GM18909 (cell line): ENCODE results near the gene BACE2.
"Not testable (repeated sequence)": the region's sequence is repeated elsewhere in the genome, so short reads cannot be mapped to it uniquely, and the experiment has no call there.

Experiments
- ATAC-seq: cut with Tn5 transposase; IDR thresholded peaks from one replicate; pipeline ENCODE4 v1.9.1; 2021; ENCODE audit warnings: mild to moderate bottlenecking; ENCODE audit not compliant: unreplicated experiment, poor library complexity

BACE2 gene

DNA sequence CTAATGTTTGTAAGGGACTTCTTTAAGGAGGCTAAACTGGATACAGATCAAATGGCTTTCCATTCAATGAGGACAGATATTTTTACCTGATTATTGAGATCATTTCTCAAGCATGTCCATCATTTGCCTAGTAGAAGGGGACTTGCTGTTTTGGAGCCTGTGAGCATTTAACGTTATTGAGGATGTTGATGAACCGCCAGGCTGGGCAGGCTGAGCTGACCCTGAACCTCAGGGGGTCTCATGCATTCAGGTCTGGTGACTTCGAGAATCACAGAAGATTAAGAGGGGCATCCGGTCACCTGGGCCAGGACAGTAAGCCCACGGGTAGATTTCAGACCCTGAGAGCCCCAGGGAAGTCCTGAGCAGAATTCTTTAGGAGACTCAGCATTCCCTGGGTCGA, 63.1 kb downstream of the BACE2 start:
- ATAC-seq: no peak

DNA sequence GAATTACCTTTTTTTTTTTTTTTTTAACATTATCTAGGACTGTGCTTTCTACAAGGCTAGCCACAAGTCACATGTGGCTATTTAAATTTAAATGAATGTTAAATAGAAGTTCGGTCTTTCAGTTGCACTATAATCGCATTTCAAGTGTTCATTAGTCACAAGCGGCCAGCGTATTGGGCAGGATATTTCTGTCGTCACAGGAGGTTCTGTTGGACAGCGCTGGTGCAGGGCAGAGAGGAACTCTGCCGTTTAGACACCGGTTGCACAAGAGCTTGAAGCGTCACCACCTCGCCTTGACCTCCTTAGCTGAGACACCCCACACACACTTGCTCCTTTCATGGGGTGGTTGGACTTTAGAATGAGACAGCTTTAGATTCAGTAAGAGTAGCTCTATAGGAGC, 64.1 kb downstream of the BACE2 start:
- no peak for ATAC-seq

DNA sequence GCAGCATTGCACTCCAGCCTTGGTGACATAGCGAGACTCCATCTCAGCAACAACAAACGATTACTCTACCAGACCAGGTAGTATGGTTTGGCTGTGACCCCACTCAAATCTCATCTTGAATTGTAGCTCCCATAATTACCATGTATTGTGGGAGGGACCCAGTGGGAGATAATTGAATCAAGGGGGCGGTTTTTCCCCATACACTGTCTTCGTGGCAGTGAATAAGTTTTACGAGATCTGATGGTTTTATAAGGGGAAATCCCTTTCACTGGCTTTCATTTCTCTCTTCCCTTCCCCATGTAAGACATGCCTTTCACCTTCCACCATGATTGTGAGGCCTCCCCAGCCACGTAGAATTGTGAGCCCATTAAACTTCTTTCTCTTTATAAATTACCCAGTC, 66.0 kb downstream of the BACE2 start:
- ATAC-seq: no peak

DNA sequence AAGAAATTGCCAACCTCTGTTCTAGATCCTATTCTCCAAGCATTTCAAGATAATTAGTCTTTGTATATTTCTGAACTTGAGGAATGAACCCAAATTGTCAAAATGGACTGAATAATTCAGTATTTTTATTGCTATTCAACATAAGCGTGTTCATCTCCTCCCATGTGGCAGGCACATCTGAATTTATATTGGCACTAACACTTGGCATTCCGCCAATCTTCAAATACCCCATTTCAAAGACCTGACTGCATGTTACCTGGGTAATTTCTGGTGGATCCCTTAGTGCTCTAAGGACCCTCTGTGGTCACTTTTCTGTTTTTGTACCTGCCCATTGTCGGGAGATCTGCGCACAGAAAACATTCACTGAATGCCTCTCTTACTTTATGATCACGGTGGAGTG, 66.6 kb downstream of the BACE2 start:
- no peak for ATAC-seq

DNA sequence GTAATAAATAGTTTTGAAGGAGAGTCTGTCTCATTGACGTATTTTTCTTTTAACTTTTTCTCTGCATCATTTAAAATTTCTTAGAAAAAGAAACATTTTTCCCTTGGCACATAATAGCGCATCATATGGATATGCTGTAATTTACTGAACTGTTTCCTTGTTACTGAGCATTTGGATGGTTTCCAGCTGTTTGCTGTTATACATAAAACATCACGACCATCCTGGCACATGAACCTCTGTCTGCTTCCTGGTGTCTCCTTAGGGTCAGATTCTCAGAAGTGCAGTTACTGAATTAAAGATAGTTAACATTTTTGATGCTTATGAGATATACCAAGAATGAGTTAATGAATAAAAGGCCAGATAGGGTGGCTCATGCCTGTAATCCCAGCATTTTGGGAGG, 67.2 kb downstream of the BACE2 start:
- ATAC-seq: no peak

DNA sequence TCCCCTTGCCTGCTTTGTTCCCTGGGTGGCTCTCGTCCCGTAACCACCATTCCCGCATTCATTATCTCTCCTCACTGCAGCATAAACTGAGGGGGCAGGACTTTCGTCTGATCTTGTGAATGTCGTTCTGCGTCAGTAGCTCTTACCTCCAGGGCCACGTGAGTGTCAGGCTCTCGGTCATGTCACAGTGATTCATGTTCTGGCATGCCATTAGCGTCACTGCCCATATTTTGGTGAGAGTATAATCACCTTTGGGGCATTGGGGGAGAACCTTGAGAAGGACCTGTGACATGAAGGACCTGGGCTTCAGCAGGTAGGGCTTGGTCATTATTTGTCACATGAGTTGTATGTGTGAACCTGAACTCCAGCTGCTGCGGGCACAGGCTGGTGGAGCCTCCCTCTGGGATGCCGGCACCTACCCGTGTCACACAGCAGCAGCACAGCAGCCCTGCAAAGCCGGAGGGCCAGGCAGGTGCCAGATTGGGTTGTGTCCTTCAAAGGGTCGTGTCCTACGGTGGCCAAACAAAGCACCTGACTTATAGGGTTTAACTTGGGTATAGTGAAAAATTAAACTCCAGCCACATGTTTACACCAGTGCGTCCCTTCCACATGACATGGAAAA, 68.5 kb downstream of the BACE2 start:
- no peak for ATAC-seq

DNA sequence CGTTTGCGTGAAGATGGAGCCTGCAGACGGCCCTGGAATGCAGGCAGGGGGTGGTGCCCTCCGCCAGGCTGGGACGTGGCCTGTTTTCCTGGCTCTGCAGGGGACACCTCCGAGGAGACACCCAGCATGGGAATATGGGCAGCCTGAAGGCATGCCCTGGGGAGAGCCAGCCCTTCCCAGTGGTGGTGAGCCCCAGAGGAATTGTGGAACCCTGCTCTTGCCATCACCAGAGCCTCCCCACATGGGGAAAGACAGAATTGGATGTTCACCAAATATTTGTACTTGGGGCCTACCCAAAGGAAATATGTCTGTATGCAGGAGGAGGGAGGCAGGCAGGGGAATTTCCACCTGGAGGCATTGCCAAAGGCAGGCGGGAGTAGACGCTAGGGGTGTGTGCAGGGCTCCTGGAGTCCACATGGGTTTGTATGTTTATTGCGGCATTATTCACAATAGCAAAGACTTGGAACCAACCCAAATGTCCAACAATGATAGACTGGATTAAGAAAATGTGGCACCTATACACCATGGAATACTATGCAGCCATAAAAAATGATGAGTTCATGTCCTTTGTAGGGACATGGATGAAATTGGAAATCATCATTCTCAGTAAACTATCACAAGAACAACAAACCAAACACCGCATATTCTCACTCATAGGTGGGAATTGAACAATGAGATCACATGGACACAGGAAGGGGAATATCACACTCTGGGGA, 70.3 kb downstream of the BACE2 start:
- not testable (repeated sequence) for ATAC-seq

DNA sequence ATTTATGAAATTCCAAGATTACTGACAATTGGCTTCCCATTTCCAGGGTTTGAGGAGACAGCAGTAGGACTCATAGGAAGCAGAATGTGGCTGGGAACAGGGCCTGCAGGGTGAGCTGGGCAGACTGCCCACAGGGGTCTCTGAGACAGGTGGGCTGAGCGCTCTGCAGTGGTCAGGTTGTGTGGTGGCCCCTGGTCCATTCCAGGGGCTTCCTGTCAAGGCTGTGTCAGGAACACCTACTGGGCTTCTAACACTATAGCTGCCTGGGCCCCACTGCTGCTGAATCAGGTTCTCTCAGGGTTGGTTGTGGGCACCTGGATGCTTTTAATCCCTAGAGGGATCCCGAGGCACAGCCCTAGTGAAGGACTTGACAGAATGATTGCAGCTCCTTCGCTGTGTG, 72.1 kb downstream of the BACE2 start:
- no peak for ATAC-seq

DNA sequence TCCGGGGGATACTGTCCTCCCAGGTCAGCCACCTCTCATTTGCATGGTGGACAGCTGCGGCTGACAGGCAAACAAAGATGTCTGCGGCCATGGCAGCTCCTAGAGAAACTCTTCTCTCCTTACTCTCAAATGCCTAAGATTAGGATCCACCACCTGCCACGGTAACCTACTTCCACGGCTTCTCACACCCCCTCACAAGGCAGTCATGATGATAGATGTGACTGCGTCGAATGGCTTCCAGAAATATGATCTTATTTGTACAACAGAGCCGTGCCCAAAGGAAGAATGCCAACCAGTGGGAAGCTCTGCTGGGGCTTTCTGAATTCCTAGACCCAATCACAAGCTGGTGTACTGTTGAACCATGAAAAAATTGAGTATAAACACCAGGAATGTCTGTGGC, 73.4 kb downstream of the BACE2 start:
- ATAC-seq: no peak

DNA sequence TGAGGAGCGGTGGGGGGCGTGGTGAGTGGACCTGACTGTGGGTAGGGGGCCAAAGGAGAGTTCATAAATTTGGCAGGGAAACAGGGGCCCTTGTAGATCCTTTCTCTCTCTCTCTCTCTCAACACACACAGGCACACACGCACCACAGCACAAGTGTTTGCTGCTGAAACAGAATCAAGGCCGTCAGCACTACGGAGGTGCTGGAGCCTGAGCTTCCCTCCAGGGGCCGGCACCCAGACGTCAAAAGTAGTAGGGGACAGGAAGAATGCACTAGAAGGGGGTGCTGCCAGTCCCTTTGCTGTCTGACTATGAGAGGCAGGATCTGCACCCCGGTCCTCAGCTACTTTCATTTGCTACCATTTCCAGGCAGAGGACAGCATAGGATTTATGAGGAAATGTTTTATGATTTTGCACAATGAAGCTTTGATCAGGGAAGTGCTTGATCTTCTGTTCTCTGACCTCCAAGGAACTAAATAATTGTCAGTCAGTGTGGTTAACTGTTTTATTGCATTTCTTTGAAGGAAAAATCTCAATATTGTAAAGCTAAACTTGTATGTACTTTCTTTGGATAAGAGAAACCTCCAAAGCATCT, 74.4 kb downstream of the BACE2 start:
- no peak for ATAC-seq

DNA sequence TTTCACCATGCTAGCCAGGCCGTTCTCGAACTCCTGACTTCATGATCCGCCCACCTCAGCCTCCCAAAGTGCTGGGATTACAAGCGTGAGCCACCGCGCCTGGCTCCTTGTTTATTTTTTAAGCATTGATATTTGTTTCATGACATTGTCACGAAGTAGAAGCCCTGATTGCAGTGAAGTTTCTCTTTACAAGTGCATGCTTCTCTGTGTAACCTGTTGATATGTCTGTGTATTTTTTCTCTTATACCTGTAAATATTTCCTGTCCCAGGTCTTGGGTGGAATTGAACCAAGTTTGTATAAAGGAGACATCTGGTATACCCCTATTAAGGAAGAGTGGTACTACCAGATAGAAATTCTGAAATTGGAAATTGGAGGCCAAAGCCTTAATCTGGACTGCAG, 75.1 kb downstream of the BACE2 start:
- no peak for ATAC-seq

DNA sequence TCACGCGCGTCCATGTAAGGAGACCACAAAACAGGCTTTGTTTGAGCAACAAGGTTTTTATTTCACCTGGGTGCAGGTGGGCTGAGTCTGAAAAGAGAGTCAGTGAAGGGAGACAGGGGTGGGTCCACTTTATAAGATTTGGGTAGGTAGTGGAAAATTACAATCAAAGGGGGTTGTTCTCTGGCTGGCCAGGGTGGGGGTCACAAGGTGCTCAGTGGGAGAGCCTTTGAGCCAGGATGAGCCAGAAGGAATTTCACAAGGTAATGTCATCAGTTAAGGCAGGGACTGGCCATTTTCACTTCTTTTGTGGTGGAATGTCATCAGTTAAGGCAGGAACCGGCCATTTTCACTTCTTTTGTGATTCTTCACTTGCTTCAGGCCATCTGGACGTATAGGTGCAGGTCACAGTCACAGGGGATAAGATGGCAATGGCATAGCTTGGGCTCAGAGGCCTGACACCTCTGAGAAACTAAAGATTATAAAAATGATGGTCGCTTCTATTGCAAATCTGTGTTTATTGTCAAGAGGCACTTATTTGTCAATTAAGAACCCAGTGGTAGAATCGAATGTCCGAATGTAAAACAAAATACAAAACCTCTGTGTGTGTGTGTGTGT, 76.4 kb downstream of the BACE2 start:
- ATAC-seq: not testable (repeated sequence)

DNA sequence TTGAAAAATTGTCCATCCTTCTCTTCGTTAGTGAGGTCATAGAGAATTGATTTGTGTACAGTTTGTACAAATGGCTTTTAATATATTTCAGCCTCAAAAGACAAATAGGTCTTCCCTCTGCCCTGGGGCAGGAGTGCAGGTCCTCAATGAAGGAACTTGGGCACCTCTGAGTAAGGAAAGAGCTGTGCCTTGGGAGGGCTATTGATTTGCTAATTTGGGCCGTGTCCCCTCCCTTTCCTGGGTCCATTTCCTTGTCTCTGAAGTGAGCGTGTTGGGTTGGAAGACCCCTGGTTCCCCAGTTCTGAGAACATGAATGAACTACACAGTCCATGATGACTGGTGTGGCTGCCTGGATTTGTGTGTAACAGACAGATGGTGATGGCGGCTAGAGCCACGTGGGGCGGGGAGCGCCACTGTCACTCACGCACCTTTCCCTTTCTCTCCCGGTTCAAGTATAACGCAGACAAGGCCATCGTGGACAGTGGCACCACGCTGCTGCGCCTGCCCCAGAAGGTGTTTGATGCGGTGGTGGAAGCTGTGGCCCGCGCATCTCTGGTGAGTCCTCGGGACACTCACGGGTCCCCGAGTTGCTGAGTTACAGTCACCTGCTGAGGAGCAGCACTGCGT, 77.7 kb downstream of the BACE2 start:
- no peak for ATAC-seq

DNA sequence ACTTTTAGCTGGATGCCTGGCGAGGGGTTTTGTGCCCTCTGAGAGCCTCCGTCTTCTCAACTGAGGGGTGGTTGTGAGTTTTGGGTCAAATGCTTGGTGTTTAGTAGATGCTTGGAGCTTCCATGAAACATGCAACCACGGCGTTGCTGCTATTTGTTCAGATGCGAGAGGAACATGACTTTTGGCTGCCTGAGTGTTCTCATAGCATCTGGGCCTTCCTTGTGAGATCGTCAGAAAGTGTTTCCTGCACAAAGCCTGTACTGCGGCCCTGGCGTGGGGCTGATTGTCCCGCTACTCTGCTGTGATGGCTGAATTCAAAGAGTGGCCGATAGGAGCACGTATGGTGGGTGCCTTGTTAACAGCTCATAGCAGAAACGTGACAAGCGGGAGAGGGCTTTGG, 78.8 kb downstream of the BACE2 start:
- no peak for ATAC-seq

DNA sequence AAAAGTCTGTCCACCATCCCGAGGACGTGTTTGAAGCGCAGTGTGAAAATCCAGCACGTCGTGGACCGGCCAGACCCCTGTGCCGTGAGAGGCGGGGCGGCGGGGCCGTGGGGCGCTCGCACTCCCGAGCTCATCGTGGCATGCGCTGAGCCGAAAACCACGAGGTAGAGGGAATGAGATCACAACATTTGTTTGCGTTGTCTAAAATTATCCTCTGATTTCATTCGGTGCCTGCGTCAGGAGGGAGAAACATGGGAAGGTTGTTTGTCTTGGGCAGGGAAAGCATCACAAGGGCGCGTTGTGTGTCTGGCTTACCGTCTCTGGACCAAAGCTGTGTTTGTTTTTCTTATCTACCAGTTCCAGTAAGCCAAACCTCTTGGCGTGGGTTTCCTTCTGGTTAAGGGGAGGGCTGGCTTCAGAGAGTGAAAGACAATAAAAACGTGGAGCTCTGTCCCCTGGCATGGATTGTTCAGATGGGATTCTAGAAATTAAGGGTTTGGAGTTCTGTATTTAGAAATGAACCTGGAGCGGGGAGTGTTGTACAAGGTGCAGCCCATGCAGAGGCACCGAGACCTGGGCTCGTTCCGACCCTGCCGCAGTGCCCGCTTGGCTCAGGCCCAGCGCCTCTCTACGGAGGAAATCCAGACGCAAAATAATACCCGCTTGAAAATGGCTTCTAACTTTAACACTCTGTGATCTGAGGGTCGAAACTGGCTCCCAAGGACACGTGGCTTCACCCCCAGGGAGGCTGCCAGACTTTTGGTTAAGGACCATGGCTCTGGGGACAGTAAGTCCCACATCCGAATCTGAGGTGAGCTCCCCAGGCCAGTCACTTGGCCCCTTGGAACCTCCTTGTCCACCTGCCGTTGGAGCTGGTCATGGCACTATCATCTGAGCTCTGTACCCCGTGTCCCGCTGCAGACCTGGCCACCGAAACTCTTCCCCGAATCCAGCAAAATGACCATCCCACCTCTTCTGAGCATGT, 79.9 kb downstream of the BACE2 start:
- ATAC-seq: no peak

DNA sequence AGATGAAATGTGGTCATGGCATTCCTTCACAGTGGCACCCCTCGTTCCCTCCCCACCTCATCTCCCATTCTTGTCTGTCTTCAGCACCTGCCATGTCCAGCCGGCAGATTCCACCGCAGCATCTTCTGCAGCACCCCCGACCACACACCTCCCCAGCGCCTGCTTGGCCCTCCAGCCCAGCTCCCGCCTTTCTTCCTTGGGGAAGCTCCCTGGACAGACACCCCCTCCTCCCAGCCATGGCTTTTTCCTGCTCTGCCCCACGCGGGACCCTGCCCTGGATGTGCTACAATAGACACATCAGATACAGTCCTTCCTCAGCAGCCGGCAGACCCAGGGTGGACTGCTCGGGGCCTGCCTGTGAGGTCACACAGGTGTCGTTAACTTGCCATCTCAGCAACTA, 81.5 kb downstream of the BACE2 start:
- ATAC-seq: no peak

DNA sequence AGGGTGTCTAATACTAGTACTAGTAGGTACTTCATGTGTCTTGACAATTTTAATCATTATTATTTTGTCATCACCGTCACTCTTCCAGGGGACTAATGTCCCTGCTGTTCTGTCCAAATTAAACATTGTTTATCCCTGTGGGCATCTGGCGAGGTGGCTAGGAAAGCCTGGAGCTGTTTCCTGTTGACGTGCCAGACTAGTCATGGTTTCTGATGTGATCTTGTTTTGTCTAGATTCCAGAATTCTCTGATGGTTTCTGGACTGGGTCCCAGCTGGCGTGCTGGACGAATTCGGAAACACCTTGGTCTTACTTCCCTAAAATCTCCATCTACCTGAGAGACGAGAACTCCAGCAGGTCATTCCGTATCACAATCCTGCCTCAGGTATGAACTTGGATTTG, 82.6 kb downstream of the BACE2 start:
- ATAC-seq: no peak

DNA sequence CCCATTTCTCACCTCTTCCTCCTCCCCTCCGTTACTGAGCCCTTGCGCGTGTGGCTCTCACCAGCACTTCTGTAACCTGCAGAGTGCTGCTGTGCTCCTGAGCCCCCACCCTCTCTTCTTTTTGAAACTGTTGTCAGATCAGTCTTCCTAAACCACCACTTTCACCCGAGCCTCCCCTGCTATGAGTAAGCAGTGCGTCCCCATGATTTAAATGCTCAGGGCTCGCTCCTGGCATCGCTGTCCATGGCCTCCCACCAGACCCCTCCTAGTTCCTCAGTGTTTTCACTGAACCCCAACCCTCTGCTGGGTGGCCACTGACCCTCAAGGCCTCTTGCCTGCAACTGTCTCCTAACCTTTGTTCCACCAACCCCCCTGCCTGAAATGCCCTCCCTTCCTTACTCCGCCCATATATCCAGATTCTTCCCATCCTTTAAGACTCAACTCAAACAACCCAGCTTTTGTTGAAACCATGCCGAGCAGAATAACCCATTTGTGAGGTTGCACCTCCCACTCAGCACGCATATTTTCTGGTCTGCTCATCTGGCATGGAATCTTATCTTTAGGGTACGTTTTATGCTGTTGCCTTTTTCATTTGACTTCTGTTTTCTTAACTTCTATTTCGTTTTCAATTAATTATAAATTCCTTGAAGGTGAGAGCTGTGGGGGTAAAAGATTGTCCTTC, 84.1 kb downstream of the BACE2 start:
- ATAC-seq: no peak

DNA sequence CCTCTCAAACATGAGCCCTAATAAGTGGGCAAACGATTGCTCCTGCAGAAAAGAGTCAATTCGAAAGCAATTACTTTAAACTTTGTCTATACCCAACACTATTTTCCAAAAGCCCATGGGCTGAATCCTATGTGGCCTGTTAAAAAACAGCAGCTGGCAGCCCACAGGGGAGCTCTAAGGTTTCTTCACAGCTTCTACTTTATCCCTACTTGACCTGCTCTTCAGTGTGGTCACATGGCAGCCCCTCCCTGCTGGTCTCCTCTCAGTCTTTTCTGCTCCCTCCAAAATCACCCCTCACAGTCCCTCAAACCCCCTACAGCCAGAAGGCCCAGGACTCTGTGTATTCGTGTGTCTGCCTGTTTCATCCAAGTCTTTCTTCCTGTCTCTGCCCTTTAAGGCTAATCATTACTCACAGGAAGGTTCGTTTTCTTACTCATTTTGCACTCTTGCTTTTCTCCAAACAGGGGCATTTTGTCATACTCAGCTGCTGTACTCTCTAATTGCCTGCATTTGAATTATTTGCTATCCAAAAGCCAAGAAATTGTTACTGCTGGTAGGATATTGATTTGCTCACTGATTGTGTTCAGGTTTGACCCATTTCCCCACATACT, 86.2 kb downstream of the BACE2 start:
- ATAC-seq: no peak
